Left renal pelvis (tissue), 4 donors: Measurements from ENCODE around the gene SECTM1. TPM values are rescaled to one million over a fixed set of nuclear protein-coding genes. Genes with fewer than 3 reads are reported as not detected.
A peak's percentile ranks its signal among the peaks of the same experiment; 100 is the strongest.
"Not testable (repeated sequence)": the region's sequence is repeated elsewhere in the genome, so short reads cannot be mapped to it uniquely, and the experiment has no call there.

Source experiments
- DNase-seq, 4 donors: peaks; one replicate each; pipeline ENCODE4 v3.0.0-alpha.2; 2013; ENCODE audit warnings: low read depth in 4 of 4, low spot score in 3 of 4
- polyA plus RNA-seq, 4 donors: library from polyadenylated mRNA; unstranded; fragments of 120-200 nt; gene quantifications; one replicate each; pipeline ENCODE4 v1.2.1, GENCODE V29; 2013; ENCODE audit not compliant: insufficient read length in 4 of 4

Gene SECTM1
- polyA plus RNA-seq, 4 donors, result 1.3 to 13.6 (median 1.9) TPM

- DNase-seq, result no peak
Observed at GRCh38 chr17:82370471-82371332, 37.1 kb upstream of the SECTM1 start.

GRCh38 chr17:82369211-82369610, 35.6 kb upstream of the SECTM1 start:
- DNase-seq, result no peak

GRCh38 chr17:82367724-82368524, 34.4 kb upstream of the SECTM1 start:
- DNase-seq, result no peak

GRCh38 chr17:82366749-82367148, 33.2 kb upstream of the SECTM1 start:
- DNase-seq, result no peak

- DNase-seq, result no peak
Observed at GRCh38 chr17:82365606-82366295, 32.2 kb upstream of the SECTM1 start.

GRCh38 chr17:82361885-82362633, 28.5 kb upstream of the SECTM1 start:
- no peak for DNase-seq

- not testable (repeated sequence) for DNase-seq
Observed at GRCh38 chr17:82359451-82360074, 26.0 kb upstream of the SECTM1 start.

GRCh38 chr17:82358465-82359350, 25.1 kb upstream of the SECTM1 start, which contains the start of gene TEX19:
TSS of gene TEX19 (plus strand) at chr17:82359247. CDS start at chr17:82362151, 2,904 bp downstream.
- no peak for DNase-seq

GRCh38 chr17:82357394-82357793, 23.8 kb upstream of the SECTM1 start:
- DNase-seq, result no peak

GRCh38 chr17:82356845-82357355, 23.3 kb upstream of the SECTM1 start:
- DNase-seq, result no peak

- no peak for DNase-seq
Observed at GRCh38 chr17:82355770-82356427, 22.3 kb upstream of the SECTM1 start.

- no peak for DNase-seq
Observed at GRCh38 chr17:82354804-82355308, 21.3 kb upstream of the SECTM1 start.

- DNase-seq, result no peak
Observed at GRCh38 chr17:82353484-82353883, 19.9 kb upstream of the SECTM1 start.

- DNase-seq, result peak in 3 of 4 donors; percentile 73 to 80 (median 77)
Observed at GRCh38 chr17:82351713-82352488, 18.3 kb upstream of the SECTM1 start.

- no peak for DNase-seq
Observed at GRCh38 chr17:82351254-82351712, 17.7 kb upstream of the SECTM1 start.

- DNase-seq, result no peak
Observed at GRCh38 chr17:82350182-82351030, 16.8 kb upstream of the SECTM1 start.
